ENCODE measurements around the gene SLC26A6. TPM values are rescaled to one million over a fixed set of nuclear protein-coding genes. Genes with fewer than 3 reads are reported as not detected.

Gene SLC26A6
- total and polyA plus RNA-seq, 2 donors from 2014 or later = 15.4 to 20.6 TPM

GRCh38 chr3:48596676-48597407, 38.4 kb downstream of the SLC26A6 start:
- no peak overlapping the region for H3K27ac ChIP-seq (ENCODE audit: low read depth in 2 of 2, low read length in 2 of 2)
- no peak for TF ChIP-seq CTCF (IDR thresholded peaks at IDR 0.05; ENCODE audit: borderline replicate concordance, extremely low read depth, insufficient read depth)
- H3K9ac ChIP-seq (ENCODE audit: low read length in 3 of 3) = no peak overlapping the region
- DNase-seq = no peak
- H3K9me3 ChIP-seq (ENCODE audit: control insufficient read depth in 2 of 3, insufficient read depth in 1 of 3, low read length in 3 of 3) = no peaks in the 10 kb centered on the region
- intact Hi-C loops (cut with DNase I) = no loop called here
- H3K27me3 ChIP-seq (ENCODE audit: control insufficient read depth, insufficient read depth, low read length) = no peaks in the 10 kb centered on the region
- peaks cover 0 to 4% (median 0%) of the 10 kb centered on the region in 3 donors for H3K4me1 ChIP-seq (ENCODE audit: control insufficient read depth in 2 of 3, insufficient read depth in 2 of 3, low read depth in 1 of 3, low read length in 3 of 3)
- no peak overlapping the region for H3K4me3 ChIP-seq (ENCODE audit: low read length in 3 of 3)
- no peak for FAIRE-seq
- peaks cover 0 to 32% (median 26%) of the 10 kb centered on the region in 3 donors for H3K36me3 ChIP-seq (ENCODE audit: control insufficient read depth in 2 of 3, insufficient read depth in 3 of 3, low read length in 3 of 3)

- Histone ChIP-seq H3K4me3 (ENCODE audit: low read length in 3 of 3) (no peak overlapping the region), H3K27ac (ENCODE audit: low read depth in 2 of 2, low read length in 2 of 2) (no peak overlapping the region), H3K36me3 (ENCODE audit: control insufficient read depth in 2 of 3, insufficient read depth in 3 of 3, low read length in 3 of 3) (peaks cover 0 to 25% (median 20%) of the 10 kb centered on the region in 3 donors), H3K9ac (ENCODE audit: low read length in 3 of 3) (no peak overlapping the region), H3K4me1 (ENCODE audit: control insufficient read depth in 2 of 3, insufficient read depth in 2 of 3, low read depth in 1 of 3, low read length in 3 of 3) (peaks cover 0 to 4% (median 0%) of the 10 kb centered on the region in 3 donors), H3K9me3 (ENCODE audit: control insufficient read depth in 2 of 3, insufficient read depth in 1 of 3, low read length in 3 of 3) (no peaks in the 10 kb centered on the region), H3K27me3 (ENCODE audit: control insufficient read depth, insufficient read depth, low read length) (no peaks in the 10 kb centered on the region)
- FAIRE-seq (no peak), DNase-seq (no peak)
- no peak for TF ChIP-seq CTCF (IDR thresholded peaks at IDR 0.05; ENCODE audit: borderline replicate concordance, extremely low read depth, insufficient read depth)
- intact Hi-C loops (cut with DNase I) = no loop called here
Observed at GRCh38 chr3:48596157-48596556, 39.1 kb downstream of the SLC26A6 start.

GRCh38 chr3:48595526-48596121, 39.6 kb downstream of the SLC26A6 start:
- H3K4me1 ChIP-seq (ENCODE audit: control insufficient read depth in 2 of 3, insufficient read depth in 2 of 3, low read depth in 1 of 3, low read length in 3 of 3) = peaks cover 0 to 4% (median 0%) of the 10 kb centered on the region in 3 donors
- intact Hi-C loops (cut with DNase I) = no loop called here
- no peaks in the 10 kb centered on the region for H3K27me3 ChIP-seq (ENCODE audit: control insufficient read depth, insufficient read depth, low read length)
- H3K4me3 ChIP-seq (ENCODE audit: low read length in 3 of 3) = no peak overlapping the region
- FAIRE-seq (no peak), DNase-seq (peak; percentile 44 to 92 (median 74))
- peaks cover 0 to 20% (median 14%) of the 10 kb centered on the region in 3 donors for H3K36me3 ChIP-seq (ENCODE audit: control insufficient read depth in 2 of 3, insufficient read depth in 3 of 3, low read length in 3 of 3)
- no peak overlapping the region for H3K27ac ChIP-seq (ENCODE audit: low read depth in 2 of 2, low read length in 2 of 2)
- TF ChIP-seq CTCF (IDR thresholded peaks at IDR 0.05; ENCODE audit: borderline replicate concordance, extremely low read depth, insufficient read depth) = no peak
- H3K9me3 ChIP-seq (ENCODE audit: control insufficient read depth in 2 of 3, insufficient read depth in 1 of 3, low read length in 3 of 3) = no peaks in the 10 kb centered on the region
- H3K9ac ChIP-seq (ENCODE audit: low read length in 3 of 3) = no peak overlapping the region

All from kidney (tissue), 14 donors.